GM21723 (cell line): ENCODE data around the gene NHSL1.

Source experiments
- ATAC-seq: cut with Tn5 transposase; IDR thresholded peaks from one replicate; pipeline ENCODE4 v1.9.1; 2021; ENCODE audit warnings: mild to moderate bottlenecking, moderate library complexity; ENCODE audit not compliant: unreplicated experiment

Gene NHSL1

DNA sequence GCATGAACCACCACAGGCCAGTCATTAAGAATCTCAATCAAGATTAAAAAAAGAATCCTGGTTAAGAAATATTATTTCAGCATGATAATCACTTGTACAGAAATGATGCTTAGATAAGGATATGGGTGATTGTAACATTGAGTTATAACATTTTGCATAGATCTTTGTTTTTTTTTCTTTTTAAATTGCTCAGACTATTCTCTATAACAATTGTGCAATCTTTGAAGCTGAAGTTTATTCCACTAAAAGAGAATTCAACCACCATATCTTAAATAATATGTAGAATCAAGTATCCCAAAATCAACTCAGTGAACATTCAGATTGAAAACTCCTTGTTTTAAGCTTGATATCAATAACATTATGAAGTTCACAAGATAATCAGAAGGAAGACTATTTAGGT, 122.3 kb downstream of the NHSL1 start:
- ATAC-seq, result no peak

GRCh38 chr6:138374815-138375214, 124.5 kb downstream of the NHSL1 start:
- no peak for ATAC-seq

DNA sequence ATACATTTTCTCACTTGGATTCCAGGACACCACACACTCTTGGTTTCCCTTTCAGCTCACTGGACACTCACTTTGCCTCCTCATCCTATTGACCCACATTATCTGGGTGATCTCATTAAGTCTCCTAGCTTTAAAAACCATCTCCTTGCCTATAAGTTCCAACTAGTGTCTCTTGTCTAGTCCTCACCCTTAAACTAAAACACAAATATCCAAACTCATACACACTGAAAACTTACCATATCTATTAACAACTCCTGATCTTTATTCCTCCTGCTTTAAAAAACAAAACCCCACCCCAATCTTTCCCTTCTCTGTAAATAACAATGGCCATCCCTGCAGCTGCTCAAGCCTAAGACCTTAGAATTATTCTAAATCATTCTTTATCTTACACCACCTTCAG, 125.1 kb downstream of the NHSL1 start:
- ATAC-seq, result no peak

DNA sequence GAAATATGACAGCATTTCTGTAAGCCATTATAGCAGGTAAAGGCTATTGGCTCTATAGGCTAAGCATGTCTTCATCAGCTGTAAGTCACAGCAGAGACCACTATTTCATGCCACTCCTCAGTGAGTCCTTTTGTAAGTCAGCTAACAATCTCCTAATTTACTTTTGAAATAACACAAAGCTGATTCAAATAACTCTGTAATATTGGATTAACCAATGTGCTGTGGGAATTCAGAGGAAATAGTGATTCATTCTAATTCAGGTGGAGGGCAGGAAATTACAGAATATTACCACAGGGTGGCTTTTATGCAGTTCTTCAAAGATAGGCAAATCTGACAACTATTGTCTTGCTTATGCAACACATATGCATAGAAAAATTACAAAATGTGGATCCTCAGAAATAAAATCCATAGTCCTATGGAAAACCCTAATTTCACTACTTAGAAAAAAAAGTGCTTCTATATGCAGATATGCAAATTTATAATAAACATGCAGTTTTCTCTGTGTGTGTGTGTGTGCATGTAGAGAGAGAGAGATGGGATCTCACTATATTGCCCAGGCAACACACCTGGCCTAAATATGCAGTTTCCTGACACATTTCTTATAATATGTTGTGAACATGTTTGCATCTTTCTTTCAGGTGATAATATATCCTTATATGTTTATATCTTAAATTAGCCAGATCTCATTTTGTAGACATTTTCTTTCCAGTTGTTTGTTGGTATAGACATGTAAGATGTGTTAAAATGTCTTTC, 126.4 kb downstream of the NHSL1 start:
- ATAC-seq, result no peak
